ENCODE measurements around the gene DYRK4.

GRCh38 chr12:4569261-4569660 is 7.3 kb downstream of the DYRK4 start:
- TF ChIP-seq YY1 (IDR thresholded peaks at IDR 0.05; ENCODE audit: insufficient read depth, insufficient read length) (no peak), ZNF274 (IDR thresholded peaks at IDR 0.05; ENCODE audit: low read depth, low read length) (no peak), SUZ12 (IDR thresholded peaks at IDR 0.05; ENCODE audit: extremely low read depth, insufficient read depth, insufficient read length) (no peak)

Measured in NT2/D1 (cell line).